Astrocyte of the cerebellum (primary cell): ENCODE data around the gene CHCHD6.

Source experiments
- DNase-seq: peaks from one replicate; pipeline ENCODE4 v3.0.0-alpha.2; 2011; ENCODE audit warnings: low read depth
- H3K4me3 ChIP-seq: 2 replicates; pipeline ENCODE4 v1.5.1; 2011; ENCODE audit warnings: mild to moderate bottlenecking, low read depth, low read length, moderate library complexity
- CTCF ChIP-seq: IDR thresholded peaks from 2 replicates; pipeline ENCODE4 v1.5.1; 2012; ENCODE audit warnings: low read length, low read depth, moderate library complexity, mild to moderate bottlenecking; ENCODE audit errors: missing control alignments
- in situ Hi-C: cut with HindIII; loops from 2 replicates; pipeline ENCODE4 v1.10.0; 2017; ENCODE audit warnings: low sequenced_read_pairs

CHCHD6 gene

GRCh38 chr3:126685021-126685420 is 19.0 kb upstream of the CHCHD6 start:
- no peak for DNase-seq
- no peak for TF ChIP-seq CTCF
- in situ Hi-C loops = no loop called here
- H3K4me3 ChIP-seq = no peak overlapping the region

GRCh38 chr3:126685493-126685892 is 18.5 kb upstream of the CHCHD6 start:
- TF ChIP-seq CTCF = no peak
- no peak overlapping the region for H3K4me3 ChIP-seq
- in situ Hi-C loops = no loop called here
- DNase-seq = no peak

GRCh38 chr3:126691765-126692164 is 12.3 kb upstream of the CHCHD6 start:
- in situ Hi-C loops = no loop called here
- no peak for DNase-seq
- TF ChIP-seq CTCF = no peak
- no peak overlapping the region for H3K4me3 ChIP-seq

GRCh38 chr3:126692858-126693257 is 11.2 kb upstream of the CHCHD6 start:
- DNase-seq = no peak
- no peak for TF ChIP-seq CTCF
- H3K4me3 ChIP-seq = no peak overlapping the region
- in situ Hi-C loops = no loop called here

GRCh38 chr3:126693921-126694320 is 10.1 kb upstream of the CHCHD6 start:
- in situ Hi-C loops = no loop called here
- TF ChIP-seq CTCF = no peak
- DNase-seq = no peak
- H3K4me3 ChIP-seq = no peak overlapping the region

GRCh38 chr3:126696701-126697267 is 7.3 kb upstream of the CHCHD6 start:
- no peak for DNase-seq
- no peak for TF ChIP-seq CTCF
- no peak overlapping the region for H3K4me3 ChIP-seq
- in situ Hi-C loops = no loop called here

GRCh38 chr3:126699011-126699410 is 5.0 kb upstream of the CHCHD6 start:
- in situ Hi-C loops = no loop called here
- no peak for DNase-seq
- no peak for TF ChIP-seq CTCF
- H3K4me3 ChIP-seq = no peak overlapping the region
